Activated B cell treated with CpG ODN at 0.5 μM for 24 hours (primary cell): Measurements from ENCODE around the gene ESRRG. TPM values are rescaled to one million over a fixed set of nuclear protein-coding genes. Genes with fewer than 3 reads are reported as not detected.

Source experiments
- ATAC-seq: fragments of 200-7000 bp; cut with Tn5 transposase; one replicate; pipeline ENCODE4 v1.10.0; 2021; ENCODE audit warnings: low read depth, mild to moderate bottlenecking, moderate library complexity
- CTCF ChIA-PET: fragments of 350-600 bp; sonication (Branson Sonifier 250); formaldehyde crosslinking; loops from one replicate; lab custom pipeline; 2021; ENCODE audit warnings: antibody characterized with exemption; lab: Charles Lee
- POLR2A ChIA-PET: fragments of 350-600 bp; sonication (Branson Sonifier 250); formaldehyde crosslinking; loops from one replicate; lab custom pipeline; 2021; ENCODE audit warnings: antibody characterized with exemption; lab: Charles Lee
- DNase-seq: peaks from one replicate; pipeline ENCODE4 v3.0.0; 2022
- H3K27ac Mint-ChIP-seq: one replicate; pipeline ENCODE4 v1.8.0; 2020; ENCODE audit warnings: mixed read lengths
- H3K27me3 Mint-ChIP-seq: one replicate; pipeline ENCODE4 v1.8.0; 2021; ENCODE audit warnings: mixed read lengths
- H3K36me3 Mint-ChIP-seq: one replicate; pipeline ENCODE4 v1.8.0; 2021; ENCODE audit warnings: low read depth, mixed read lengths
- H3K4me1 Mint-ChIP-seq: one replicate; pipeline ENCODE4 v1.8.0; 2021; ENCODE audit warnings: mixed read lengths
- H3K4me3 Mint-ChIP-seq: one replicate; pipeline ENCODE4 v1.8.0; 2020; ENCODE audit warnings: mild to moderate bottlenecking, mixed read lengths
- H3K9me3 Mint-ChIP-seq: one replicate; pipeline ENCODE4 v1.8.0; 2020; ENCODE audit warnings: mixed read lengths
- intact Hi-C: fragments of 100-400 bp; cut with micrococcal nuclease; formaldehyde crosslinking; loops from one replicate; pipeline ENCODE4 v1.15.1; 2024
- total RNA-seq: library from RNA; stranded (reverse); gene quantifications from 2 replicates; pipeline ENCODE4 v1.2.3, GENCODE V29; 2022
- TF ChIP-seq, protein P1 (sequence below): fragments of 200-600 bp; IDR thresholded peaks from one replicate; pipeline ENCODE4 v1.8.0; 2022; ENCODE audit warnings: antibody characterized with exemption, mild to moderate bottlenecking

ESRRG gene
- total RNA-seq, 1 donor from 2014 or later = not detected

DNA sequence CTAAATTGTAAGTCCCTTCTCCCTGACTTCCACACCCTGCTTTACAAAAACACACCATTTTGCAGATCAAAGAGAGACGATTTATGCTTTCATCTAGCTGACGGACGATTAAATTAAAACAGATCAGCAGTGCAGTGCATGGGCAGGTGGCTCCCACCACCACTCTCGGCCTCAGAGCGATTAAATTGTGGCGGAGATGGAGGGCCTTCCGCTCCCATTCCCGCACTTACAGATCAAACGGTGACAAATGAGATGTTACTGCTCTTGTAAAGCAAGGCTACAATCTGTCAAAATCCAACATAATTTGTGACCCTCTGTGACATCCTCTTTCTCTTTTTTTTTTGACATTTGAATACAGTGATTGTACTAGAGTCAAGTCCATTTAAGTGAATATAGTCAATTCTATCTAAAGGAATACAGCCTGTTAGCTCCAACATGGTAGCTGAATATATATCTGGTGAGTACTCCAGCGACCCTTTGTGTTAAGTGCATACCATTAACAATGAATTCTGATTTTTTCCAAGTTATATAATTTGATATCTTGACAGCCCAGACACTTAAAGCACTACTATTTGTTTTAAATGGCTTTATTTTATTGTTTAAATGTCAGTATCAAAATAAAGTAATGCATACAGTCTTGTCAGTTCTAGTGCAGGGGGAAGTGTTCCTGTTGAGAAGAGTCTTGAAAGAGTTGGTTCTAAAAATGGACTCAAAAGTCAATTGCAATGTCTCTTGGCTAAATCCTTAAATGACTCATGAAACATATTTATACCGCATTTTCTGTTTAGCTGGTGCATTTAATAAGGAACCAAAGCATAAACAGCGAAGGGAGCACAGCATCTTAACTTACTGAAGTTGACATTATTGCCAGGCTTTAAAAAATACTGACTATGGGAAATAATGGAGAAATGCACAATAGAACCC lies 109.0 kb downstream of the ESRRG start:
- no peak overlapping the region for H3K4me3 Mint-ChIP-seq
- DNase-seq (no peak), ATAC-seq (no peak)
- no peaks in the 10 kb centered on the region for H3K27me3 Mint-ChIP-seq
- no peaks in the 10 kb centered on the region for H3K9me3 Mint-ChIP-seq
- no peaks in the 10 kb centered on the region for H3K4me1 Mint-ChIP-seq
- TF ChIP-seq, protein P1, sequence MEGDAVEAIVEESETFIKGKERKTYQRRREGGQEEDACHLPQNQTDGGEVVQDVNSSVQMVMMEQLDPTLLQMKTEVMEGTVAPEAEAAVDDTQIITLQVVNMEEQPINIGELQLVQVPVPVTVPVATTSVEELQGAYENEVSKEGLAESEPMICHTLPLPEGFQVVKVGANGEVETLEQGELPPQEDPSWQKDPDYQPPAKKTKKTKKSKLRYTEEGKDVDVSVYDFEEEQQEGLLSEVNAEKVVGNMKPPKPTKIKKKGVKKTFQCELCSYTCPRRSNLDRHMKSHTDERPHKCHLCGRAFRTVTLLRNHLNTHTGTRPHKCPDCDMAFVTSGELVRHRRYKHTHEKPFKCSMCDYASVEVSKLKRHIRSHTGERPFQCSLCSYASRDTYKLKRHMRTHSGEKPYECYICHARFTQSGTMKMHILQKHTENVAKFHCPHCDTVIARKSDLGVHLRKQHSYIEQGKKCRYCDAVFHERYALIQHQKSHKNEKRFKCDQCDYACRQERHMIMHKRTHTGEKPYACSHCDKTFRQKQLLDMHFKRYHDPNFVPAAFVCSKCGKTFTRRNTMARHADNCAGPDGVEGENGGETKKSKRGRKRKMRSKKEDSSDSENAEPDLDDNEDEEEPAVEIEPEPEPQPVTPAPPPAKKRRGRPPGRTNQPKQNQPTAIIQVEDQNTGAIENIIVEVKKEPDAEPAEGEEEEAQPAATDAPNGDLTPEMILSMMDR = no peak
- no peaks in the 10 kb centered on the region for H3K36me3 Mint-ChIP-seq
- intact Hi-C loops = no loop called here
- no peak overlapping the region for H3K27ac Mint-ChIP-seq
- POLR2A ChIA-PET = no interaction called here
- CTCF ChIA-PET = interaction anchor here (0.6 kb wide), 1 partner anchor 11 kb away, joined by 3 read pairs; no protein-coding TSS in a partner anchor

DNA sequence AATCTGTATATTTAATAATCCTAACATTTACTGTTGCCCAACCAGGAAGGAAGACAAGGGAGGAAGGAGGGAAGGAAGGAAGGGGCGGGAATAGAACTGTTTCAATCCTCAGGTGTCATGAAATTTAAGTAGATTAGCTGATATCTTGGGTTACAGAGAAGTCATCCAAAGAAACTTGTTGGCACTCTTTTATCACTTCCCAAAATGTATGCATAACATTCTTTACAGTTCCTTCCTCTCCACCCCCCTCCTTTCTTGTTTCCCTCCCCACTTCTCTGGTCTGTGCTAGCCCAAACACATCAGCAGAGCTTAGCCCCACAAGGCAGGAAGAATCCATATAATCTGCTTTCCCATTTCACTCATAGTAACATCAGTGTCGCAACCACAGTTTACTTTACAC lies 110.9 kb downstream of the ESRRG start:
- TF ChIP-seq, protein P1 = no peak
- ChIA-PET CTCF (no interaction called here), POLR2A (no interaction called here)
- no peak for ATAC-seq
- Mint-ChIP-seq H3K27ac (no peak overlapping the region), H3K9me3 (no peaks in the 10 kb centered on the region), H3K4me1 (no peaks in the 10 kb centered on the region), H3K27me3 (no peaks in the 10 kb centered on the region), H3K36me3 (no peaks in the 10 kb centered on the region), H3K4me3 (no peak overlapping the region)
- intact Hi-C loops = no loop called here
- DNase-seq = no peak

DNA sequence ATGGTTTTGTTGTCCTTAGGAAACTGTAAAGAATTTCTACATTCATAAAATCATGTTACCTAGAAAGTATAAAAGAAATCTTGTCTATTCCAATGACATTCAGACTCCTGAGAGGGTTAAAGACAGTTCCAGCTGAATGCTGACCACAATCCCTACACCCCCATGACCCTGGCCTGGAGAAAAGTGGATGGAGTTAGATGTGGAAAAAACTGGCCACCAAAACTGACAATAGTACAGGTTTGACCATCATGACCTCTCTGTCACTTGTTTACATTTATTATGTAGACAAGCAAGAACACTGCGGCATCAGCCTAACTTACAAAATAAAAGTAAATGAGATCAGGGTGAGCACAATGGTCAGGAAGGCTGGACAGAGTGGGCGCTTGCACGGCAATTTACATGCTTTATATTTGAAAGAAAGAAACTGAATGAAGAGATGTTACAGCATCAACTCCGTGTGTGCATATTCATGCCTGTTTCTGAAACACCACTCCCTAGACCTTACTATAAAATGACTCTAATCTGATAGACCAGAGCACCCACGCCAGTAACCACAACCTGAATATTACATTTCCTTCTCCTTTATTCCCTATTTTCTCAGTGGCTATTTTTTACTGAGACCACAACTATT lies 116.0 kb downstream of the ESRRG start:
- TF ChIP-seq, protein P1 = no peak
- Mint-ChIP-seq H3K9me3 (no peaks in the 10 kb centered on the region), H3K27me3 (no peaks in the 10 kb centered on the region), H3K36me3 (no peaks in the 10 kb centered on the region), H3K4me3 (no peak overlapping the region), H3K27ac (no peak overlapping the region), H3K4me1 (no peaks in the 10 kb centered on the region)
- POLR2A ChIA-PET = no interaction called here
- no peak for ATAC-seq
- intact Hi-C loops = no loop called here
- no peak for DNase-seq
- CTCF ChIA-PET = no interaction called here

DNA sequence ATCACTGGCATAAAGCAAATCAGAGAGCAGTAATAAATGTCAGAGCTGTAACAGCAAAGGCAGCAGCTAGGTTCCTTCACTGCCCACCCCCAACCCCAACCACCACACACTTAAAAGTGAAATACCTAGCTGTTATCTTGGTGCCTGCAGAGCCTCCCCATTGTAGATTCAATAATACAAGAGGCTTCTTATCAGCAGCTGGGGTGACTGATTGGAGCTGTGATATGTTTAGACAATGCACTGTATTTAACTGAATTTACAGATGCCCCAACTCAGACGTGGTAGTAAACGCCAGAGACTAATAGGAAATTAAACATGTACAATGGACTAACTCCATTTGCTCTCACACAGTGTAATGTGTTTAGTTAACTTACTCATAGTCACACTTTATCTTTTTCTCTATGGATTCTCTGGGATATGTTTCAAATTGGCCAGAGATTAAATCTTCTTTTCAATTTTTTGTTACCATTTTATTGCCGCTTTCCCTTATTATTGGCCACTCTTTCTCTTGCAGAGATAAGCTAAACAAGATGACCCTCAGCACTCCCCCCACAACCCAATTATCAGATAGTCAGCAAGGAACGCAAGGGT lies 117.1 kb downstream of the ESRRG start:
- Mint-ChIP-seq H3K4me3 (no peak overlapping the region), H3K4me1 (no peaks in the 10 kb centered on the region), H3K27ac (no peak overlapping the region), H3K9me3 (no peaks in the 10 kb centered on the region), H3K36me3 (no peaks in the 10 kb centered on the region), H3K27me3 (peaks cover 2% of the 10 kb centered on the region)
- ChIA-PET CTCF (no interaction called here), POLR2A (no interaction called here)
- intact Hi-C loops = no loop called here
- no peak for ATAC-seq
- TF ChIP-seq, protein P1 = no peak
- no peak for DNase-seq

DNA sequence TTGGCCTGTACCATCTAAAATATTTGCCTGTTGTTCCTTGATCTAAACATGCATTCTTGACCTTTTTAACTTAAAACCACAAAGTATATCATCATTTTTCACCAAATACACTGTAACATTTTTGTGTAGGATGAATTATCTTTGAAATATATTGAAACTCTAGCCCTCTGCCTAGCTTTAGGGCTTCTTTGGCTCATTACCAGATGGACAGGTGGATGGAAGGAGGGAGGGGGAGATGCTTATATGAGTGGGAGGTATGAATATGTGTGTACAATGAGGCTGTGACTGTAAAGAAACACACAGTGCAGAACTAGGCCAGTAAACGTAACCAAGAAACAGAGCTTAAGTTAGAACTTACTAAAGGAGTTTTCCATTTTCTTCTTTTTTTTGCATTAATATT lies 118.5 kb downstream of the ESRRG start:
- DNase-seq = no peak
- H3K27ac Mint-ChIP-seq = no peak overlapping the region
- ChIA-PET CTCF (no interaction called here), POLR2A (no interaction called here)
- intact Hi-C loops = no loop called here
- no peak for ATAC-seq
- no peaks in the 10 kb centered on the region for H3K36me3 Mint-ChIP-seq
- no peak overlapping the region for H3K4me3 Mint-ChIP-seq
- peaks cover 11% of the 10 kb centered on the region for H3K27me3 Mint-ChIP-seq
- peaks cover 3% of the 10 kb centered on the region for H3K4me1 Mint-ChIP-seq
- no peaks in the 10 kb centered on the region for H3K9me3 Mint-ChIP-seq
- TF ChIP-seq, protein P1 = no peak
